Stimulated activated CD8-positive, alpha-beta memory T cell treated with anti-CD3 and anti-CD28 coated beads, Interleukin-4, amount 100 ng/mL, for 48 hours (primary cell): Measurements from ENCODE around the gene HASPIN.

Experiments used
- DNase-seq: peaks from one replicate; pipeline ENCODE4 v3.0.0-alpha.2; 2020

HASPIN gene

GRCh38 chr17:3723556-3724377, at the start of gene HASPIN:
Gene HASPIN, plus strand, starts transcription at chr17:3723903. Its CDS starts 33 bp downstream, at chr17:3723936.
- peak; percentile 94 for DNase-seq

GRCh38 chr17:3675886-3676285, 47.8 kb upstream of the HASPIN start:
- DNase-seq = no peak

GRCh38 chr17:3678095-3678820, 45.4 kb upstream of the HASPIN start:
- DNase-seq = no peak

- no peak for DNase-seq
Measured at GRCh38 chr17:3678821-3679530, 44.7 kb upstream of the HASPIN start.

- no peak for DNase-seq
Measured at GRCh38 chr17:3679531-3680126, 44.1 kb upstream of the HASPIN start.

- no peak for DNase-seq
Measured at GRCh38 chr17:3681057-3681456, 42.6 kb upstream of the HASPIN start.

GRCh38 chr17:3681565-3681964, 42.1 kb upstream of the HASPIN start:
- no peak for DNase-seq

- DNase-seq = no peak
Measured at GRCh38 chr17:3682033-3682432, 41.7 kb upstream of the HASPIN start.

GRCh38 chr17:3683054-3683511, 40.6 kb upstream of the HASPIN start:
- peak; percentile 74 for DNase-seq

GRCh38 chr17:3685174-3685573, 38.5 kb upstream of the HASPIN start:
- no peak for DNase-seq

- no peak for DNase-seq
Measured at GRCh38 chr17:3688027-3688553, 35.6 kb upstream of the HASPIN start.

- no peak for DNase-seq
Measured at GRCh38 chr17:3688852-3689261, 34.8 kb upstream of the HASPIN start.

- DNase-seq = no peak
Measured at GRCh38 chr17:3689262-3690093, 34.2 kb upstream of the HASPIN start.

GRCh38 chr17:3690094-3690715, 33.5 kb upstream of the HASPIN start:
- DNase-seq = no peak

- no peak for DNase-seq
Measured at GRCh38 chr17:3691617-3692067, 32.1 kb upstream of the HASPIN start.

GRCh38 chr17:3692346-3692745, 31.4 kb upstream of the HASPIN start:
- no peak for DNase-seq

GRCh38 chr17:3693141-3693540, 30.6 kb upstream of the HASPIN start:
- DNase-seq = no peak

- DNase-seq = peak; percentile 72
Measured at GRCh38 chr17:3693829-3694231, 29.9 kb upstream of the HASPIN start.

- no peak for DNase-seq
Measured at GRCh38 chr17:3695129-3695722, 28.5 kb upstream of the HASPIN start.

GRCh38 chr17:3695723-3696411, 27.8 kb upstream of the HASPIN start, which contains the start of gene P2RX5:
Gene P2RX5, minus strand, starts transcription at chr17:3696155. Its CDS starts 150 bp downstream, at chr17:3696005.
- DNase-seq = peak; percentile 61
